Measurements from ENCODE around the gene TMEM42. TPM values are rescaled to one million over a fixed set of nuclear protein-coding genes. Genes with fewer than 3 reads are reported as not detected.
"Not testable (repeated sequence)": the region's sequence is repeated elsewhere in the genome, so short reads cannot be mapped to it uniquely, and the experiment has no call there.

Gene TMEM42
- total RNA-seq, 1 experiment from 2014 or later: 12.7 TPM

DNA sequence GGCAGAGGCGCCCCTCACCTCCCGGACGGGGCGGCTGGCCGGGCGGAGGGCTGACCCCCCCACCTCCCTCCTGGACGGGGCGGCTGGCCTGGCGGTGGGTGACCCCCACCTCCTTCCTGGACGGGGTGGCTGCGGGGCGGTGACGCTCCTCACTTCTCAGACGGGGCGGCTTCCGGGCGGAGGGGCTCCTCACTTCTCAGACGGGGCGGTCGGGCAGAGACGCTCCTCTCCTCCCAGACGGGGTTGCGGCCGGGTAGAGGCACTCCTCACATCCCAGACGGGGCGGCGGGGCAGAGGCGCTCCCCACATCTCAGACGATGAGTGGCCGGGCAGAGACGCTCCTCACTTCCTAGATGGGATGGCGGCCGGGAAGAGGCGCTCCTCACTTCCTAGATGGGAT is 40.5 kb upstream of the TMEM42 start:
- H3K4me3 ChIP-seq (ENCODE audit: low read depth in 2 of 2, low read length in 2 of 2); BruUV-seq (replicated peaks); CTCF ChIA-PET; ATAC-seq; in situ Hi-C loops (cut with HindIII; ENCODE audit: low pct_unique_long_range_greater_than_20kb, low sequenced_read_pairs); H3K27ac ChIP-seq (ENCODE audit: low read length); H3K36me3 ChIP-seq (ENCODE audit: control insufficient read depth, insufficient read depth, low read length); H3K9me3 ChIP-seq (ENCODE audit: control insufficient read depth, insufficient read depth, low read depth, low read length); H3K4me1 ChIP-seq (ENCODE audit: control insufficient read depth, insufficient read depth, low read length); POLR2A ChIA-PET; DNase-seq (ENCODE audit: low read depth, low spot score); H3K27me3 ChIP-seq (ENCODE audit: control insufficient read depth, insufficient read depth, low read length); intact Hi-C loops (cut with micrococcal nuclease; ENCODE audit: unreplicated experiment): not testable (repeated sequence)

DNA sequence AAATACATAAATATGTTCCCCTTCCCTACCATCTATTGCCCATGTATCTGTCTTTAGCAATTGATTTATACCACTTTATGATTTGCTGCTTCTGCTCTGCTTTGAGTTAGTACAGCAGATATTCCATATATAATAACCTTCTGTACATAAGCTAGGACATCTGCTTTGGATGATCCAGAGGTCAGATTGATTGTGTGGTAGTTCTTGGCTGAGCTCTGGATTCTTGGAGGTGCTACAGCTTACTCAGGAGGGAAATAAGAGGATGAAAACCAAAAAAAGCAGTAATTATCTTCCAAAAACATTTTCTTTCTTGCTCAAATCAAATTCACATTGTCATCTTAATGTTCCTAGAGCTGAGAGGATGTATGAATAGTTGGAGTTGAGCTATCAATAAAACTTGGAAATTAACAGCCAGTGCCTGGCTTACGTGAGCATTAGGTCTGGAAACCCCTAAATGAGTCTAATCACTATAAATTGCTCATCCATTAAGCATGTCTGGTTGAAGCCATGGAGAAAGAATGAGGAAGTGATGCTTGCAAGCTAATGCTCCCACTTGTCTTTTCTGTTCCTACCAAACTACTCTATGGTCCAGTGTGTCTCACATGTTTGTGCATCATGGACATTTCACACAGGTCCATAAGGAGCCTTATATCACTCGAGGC is 36.3 kb upstream of the TMEM42 start:
- in situ Hi-C loops (cut with HindIII; ENCODE audit: low pct_unique_long_range_greater_than_20kb, low sequenced_read_pairs): no loop called here
- DNase-seq (ENCODE audit: low read depth, low spot score) (no peak), ATAC-seq (no peak)
- no peak overlapping the region for H3K27ac ChIP-seq (ENCODE audit: low read length)
- no peak for TF ChIP-seq TCF7L2 (IDR thresholded peaks at IDR 0.05; ENCODE audit: low read depth, low read length)
- TF ChIP-seq, protein P1, sequence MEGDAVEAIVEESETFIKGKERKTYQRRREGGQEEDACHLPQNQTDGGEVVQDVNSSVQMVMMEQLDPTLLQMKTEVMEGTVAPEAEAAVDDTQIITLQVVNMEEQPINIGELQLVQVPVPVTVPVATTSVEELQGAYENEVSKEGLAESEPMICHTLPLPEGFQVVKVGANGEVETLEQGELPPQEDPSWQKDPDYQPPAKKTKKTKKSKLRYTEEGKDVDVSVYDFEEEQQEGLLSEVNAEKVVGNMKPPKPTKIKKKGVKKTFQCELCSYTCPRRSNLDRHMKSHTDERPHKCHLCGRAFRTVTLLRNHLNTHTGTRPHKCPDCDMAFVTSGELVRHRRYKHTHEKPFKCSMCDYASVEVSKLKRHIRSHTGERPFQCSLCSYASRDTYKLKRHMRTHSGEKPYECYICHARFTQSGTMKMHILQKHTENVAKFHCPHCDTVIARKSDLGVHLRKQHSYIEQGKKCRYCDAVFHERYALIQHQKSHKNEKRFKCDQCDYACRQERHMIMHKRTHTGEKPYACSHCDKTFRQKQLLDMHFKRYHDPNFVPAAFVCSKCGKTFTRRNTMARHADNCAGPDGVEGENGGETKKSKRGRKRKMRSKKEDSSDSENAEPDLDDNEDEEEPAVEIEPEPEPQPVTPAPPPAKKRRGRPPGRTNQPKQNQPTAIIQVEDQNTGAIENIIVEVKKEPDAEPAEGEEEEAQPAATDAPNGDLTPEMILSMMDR (IDR thresholded peaks at IDR 0.05): no peak
- TF ChIP-seq SIN3A (IDR thresholded peaks at IDR 0.05; ENCODE audit: borderline replicate concordance, insufficient read depth, low read depth, low read length): no peak
- TF ChIP-seq, protein P2, sequence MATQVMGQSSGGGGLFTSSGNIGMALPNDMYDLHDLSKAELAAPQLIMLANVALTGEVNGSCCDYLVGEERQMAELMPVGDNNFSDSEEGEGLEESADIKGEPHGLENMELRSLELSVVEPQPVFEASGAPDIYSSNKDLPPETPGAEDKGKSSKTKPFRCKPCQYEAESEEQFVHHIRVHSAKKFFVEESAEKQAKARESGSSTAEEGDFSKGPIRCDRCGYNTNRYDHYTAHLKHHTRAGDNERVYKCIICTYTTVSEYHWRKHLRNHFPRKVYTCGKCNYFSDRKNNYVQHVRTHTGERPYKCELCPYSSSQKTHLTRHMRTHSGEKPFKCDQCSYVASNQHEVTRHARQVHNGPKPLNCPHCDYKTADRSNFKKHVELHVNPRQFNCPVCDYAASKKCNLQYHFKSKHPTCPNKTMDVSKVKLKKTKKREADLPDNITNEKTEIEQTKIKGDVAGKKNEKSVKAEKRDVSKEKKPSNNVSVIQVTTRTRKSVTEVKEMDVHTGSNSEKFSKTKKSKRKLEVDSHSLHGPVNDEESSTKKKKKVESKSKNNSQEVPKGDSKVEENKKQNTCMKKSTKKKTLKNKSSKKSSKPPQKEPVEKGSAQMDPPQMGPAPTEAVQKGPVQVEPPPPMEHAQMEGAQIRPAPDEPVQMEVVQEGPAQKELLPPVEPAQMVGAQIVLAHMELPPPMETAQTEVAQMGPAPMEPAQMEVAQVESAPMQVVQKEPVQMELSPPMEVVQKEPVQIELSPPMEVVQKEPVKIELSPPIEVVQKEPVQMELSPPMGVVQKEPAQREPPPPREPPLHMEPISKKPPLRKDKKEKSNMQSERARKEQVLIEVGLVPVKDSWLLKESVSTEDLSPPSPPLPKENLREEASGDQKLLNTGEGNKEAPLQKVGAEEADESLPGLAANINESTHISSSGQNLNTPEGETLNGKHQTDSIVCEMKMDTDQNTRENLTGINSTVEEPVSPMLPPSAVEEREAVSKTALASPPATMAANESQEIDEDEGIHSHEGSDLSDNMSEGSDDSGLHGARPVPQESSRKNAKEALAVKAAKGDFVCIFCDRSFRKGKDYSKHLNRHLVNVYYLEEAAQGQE (IDR thresholded peaks at IDR 0.05; ENCODE audit: insufficient read depth in 1 of 2, low read depth in 2 of 2, low read length in 1 of 2): no peak
- TF ChIP-seq POLR2AphosphoS5 (IDR thresholded peaks at IDR 0.05; ENCODE audit: low read depth, low read length): no peak
- H3K4me3 ChIP-seq (ENCODE audit: low read depth in 2 of 2, low read length in 2 of 2): no peak overlapping the region
- ChIA-PET CTCF (interaction anchor here (0.6 kb wide), 1 partner anchor 30 kb away, joined by 3 read pairs; no protein-coding TSS in a partner anchor), POLR2A (no interaction called here)
- no peaks in the 10 kb centered on the region for H3K27me3 ChIP-seq (ENCODE audit: control insufficient read depth, insufficient read depth, low read length)
- intact Hi-C loops (cut with micrococcal nuclease; ENCODE audit: unreplicated experiment): no loop called here
- H3K36me3 ChIP-seq (ENCODE audit: control insufficient read depth, insufficient read depth, low read length): peaks cover 15% of the 10 kb centered on the region; the same call in 1 of the 2 replicates
- H3K9me3 ChIP-seq (ENCODE audit: control insufficient read depth, insufficient read depth, low read depth, low read length): no peaks in the 10 kb centered on the region
- H3K4me1 ChIP-seq (ENCODE audit: control insufficient read depth, insufficient read depth, low read length): no peaks in the 10 kb centered on the region
- BruUV-seq (replicated peaks): no TSS peak

DNA sequence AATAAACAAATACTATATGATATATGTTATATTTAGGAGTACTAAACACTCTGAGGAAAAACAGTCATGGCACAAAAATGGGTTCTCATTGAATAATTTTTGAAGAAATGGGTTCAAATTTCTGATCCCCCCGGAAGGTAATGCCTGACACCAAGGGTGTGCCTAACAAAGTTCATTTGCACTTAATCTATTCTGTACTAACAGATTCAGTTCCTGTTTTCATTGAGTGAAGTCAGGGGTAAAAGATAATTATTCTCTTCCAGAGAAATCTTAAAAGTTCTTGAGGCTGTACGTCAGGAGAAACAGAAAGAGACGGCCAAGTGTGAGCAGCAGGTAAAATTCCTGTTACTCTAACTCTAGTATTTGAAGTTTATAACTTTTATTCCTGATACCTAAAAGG is 34.5 kb upstream of the TMEM42 start:
- intact Hi-C loops (cut with micrococcal nuclease; ENCODE audit: unreplicated experiment): no loop called here
- BruUV-seq (replicated peaks): no TSS peak

More for the DNA sequence above, 34.5 kb upstream of the TMEM42 start:
- Histone ChIP-seq H3K36me3 (ENCODE audit: control insufficient read depth, insufficient read depth, low read length) (peaks cover 18% of the 10 kb centered on the region; the same call in 1 of the 2 replicates), H3K9me3 (ENCODE audit: control insufficient read depth, insufficient read depth, low read depth, low read length) (no peaks in the 10 kb centered on the region), H3K4me1 (ENCODE audit: control insufficient read depth, insufficient read depth, low read length) (no peaks in the 10 kb centered on the region), H3K27ac (ENCODE audit: low read length) (no peak overlapping the region), H3K27me3 (ENCODE audit: control insufficient read depth, insufficient read depth, low read length) (no peaks in the 10 kb centered on the region), H3K4me3 (ENCODE audit: low read depth in 2 of 2, low read length in 2 of 2) (no peak overlapping the region)
- ChIA-PET POLR2A (no interaction called here), CTCF (no interaction called here)
- ATAC-seq (no peak), DNase-seq (ENCODE audit: low read depth, low spot score) (no peak)
- in situ Hi-C loops (cut with HindIII; ENCODE audit: low pct_unique_long_range_greater_than_20kb, low sequenced_read_pairs): no loop called here
- TF ChIP-seq, protein P1 (IDR thresholded peaks at IDR 0.05): no peak
- TF ChIP-seq TCF7L2 (IDR thresholded peaks at IDR 0.05; ENCODE audit: low read depth, low read length) (no peak), SIN3A (IDR thresholded peaks at IDR 0.05; ENCODE audit: borderline replicate concordance, insufficient read depth, low read depth, low read length) (no peak), POLR2AphosphoS5 (IDR thresholded peaks at IDR 0.05; ENCODE audit: low read depth, low read length) (no peak)
- TF ChIP-seq, protein P2 (IDR thresholded peaks at IDR 0.05; ENCODE audit: insufficient read depth in 1 of 2, low read depth in 2 of 2, low read length in 1 of 2): no peak
